ENCODE measurements around the gene PLA2R1. TPM values are rescaled to one million over a fixed set of nuclear protein-coding genes. Genes with fewer than 3 reads are reported as not detected.

The PLA2R1 gene
- total RNA-seq, 1 experiment from 2014 or later = 0.39 TPM

GRCh38 chr2:159895258-159896065, 167.0 kb downstream of the PLA2R1 start:
- CTCF ChIA-PET = interaction anchor here (1.0 kb wide), 1 partner anchor 73 kb away, joined by 3 read pairs; no protein-coding TSS in a partner anchor
- Mint-ChIP-seq H3K4me3 (ENCODE audit: unreplicated experiment) (no peak overlapping the region), H3K9me3 (ENCODE audit: unreplicated experiment) (no peaks in the 10 kb centered on the region), H3K36me3 (ENCODE audit: insufficient read depth, unreplicated experiment) (no peaks in the 10 kb centered on the region), H3K27me3 (ENCODE audit: insufficient read depth, unreplicated experiment) (no peaks in the 10 kb centered on the region), H3K27ac (ENCODE audit: unreplicated experiment) (no peak overlapping the region), H3K4me1 (ENCODE audit: low read depth, unreplicated experiment) (peaks cover 24% of the 10 kb centered on the region)
- Histone ChIP-seq H3K4me3 (ENCODE audit: low read depth, low read length) (no peak overlapping the region), H3K27me3 (replicated peaks; ENCODE audit: control insufficient read depth, insufficient read depth, low read length) (no peaks in the 10 kb centered on the region), H3K9me3 (no peaks in the 10 kb centered on the region), H3K4me1 (peaks cover 53% of the 10 kb centered on the region), H3K36me3 (ENCODE audit: control insufficient read depth, insufficient read depth, low read length) (peaks cover 3% of the 10 kb centered on the region; the same call in 1 of the 2 replicates)
- no peak for TF ChIP-seq CTCF (IDR thresholded peaks at IDR 0.05; ENCODE audit: insufficient read depth in 1 of 2, low read depth in 1 of 2, low read length in 1 of 2, severe bottlenecking in 1 of 2, unreplicated experiment in 1 of 2)
- BruUV-seq (replicated peaks) = no TSS peak
- POLR2A ChIA-PET = no interaction called here
- DNase-seq = no peak
- intact Hi-C loops (cut with micrococcal nuclease; ENCODE audit: unreplicated experiment) = no loop called here

DNA sequence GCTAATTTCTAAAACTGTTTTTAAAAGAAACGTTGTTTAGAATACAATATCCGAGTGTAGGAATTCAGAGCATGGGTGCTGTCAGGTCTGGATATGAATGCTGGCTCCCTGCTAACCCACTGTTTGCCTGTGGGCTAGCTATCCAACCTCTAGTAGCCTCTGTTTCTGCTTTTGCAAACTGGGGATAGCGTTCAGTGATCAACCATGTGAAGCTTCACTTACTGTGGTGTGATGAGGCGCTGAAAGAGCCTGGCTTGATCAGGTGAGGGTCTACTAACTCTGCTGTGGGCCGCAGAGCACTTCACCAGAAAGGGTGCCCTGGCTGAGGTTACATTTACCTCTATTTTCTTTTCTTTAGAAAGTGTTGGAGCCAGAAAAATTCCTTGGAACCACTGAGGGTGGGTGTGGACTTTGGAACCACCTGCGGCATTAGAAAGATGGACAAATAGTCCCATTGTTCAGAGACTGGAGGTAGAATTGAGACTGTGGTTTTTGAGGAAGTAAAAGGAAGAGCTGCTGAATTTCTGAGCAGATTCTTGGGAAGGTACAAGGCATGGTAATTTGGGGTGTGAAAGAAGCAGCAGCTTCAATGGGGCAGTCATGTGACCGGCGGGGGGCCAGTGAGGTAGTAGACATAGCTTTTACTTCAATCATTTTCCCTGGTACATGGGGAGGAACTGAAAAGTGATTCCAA, 168.1 kb downstream of the PLA2R1 start:
- Mint-ChIP-seq H3K4me1 (ENCODE audit: low read depth, unreplicated experiment) (peaks cover 24% of the 10 kb centered on the region), H3K36me3 (ENCODE audit: insufficient read depth, unreplicated experiment) (no peaks in the 10 kb centered on the region), H3K9me3 (ENCODE audit: unreplicated experiment) (no peaks in the 10 kb centered on the region), H3K27me3 (ENCODE audit: insufficient read depth, unreplicated experiment) (no peaks in the 10 kb centered on the region), H3K27ac (ENCODE audit: unreplicated experiment) (peak overlapping the region; percentile 44), H3K4me3 (ENCODE audit: unreplicated experiment) (peak overlapping the region; percentile 32)
- H3K4me3 ChIP-seq (ENCODE audit: low read depth, low read length) = no peak overlapping the region
- CTCF ChIA-PET = interaction anchor here (1.0 kb wide), 1 partner anchor 74 kb away, joined by 3 read pairs; no protein-coding TSS in a partner anchor
- no TSS peak for BruUV-seq (replicated peaks)
- intact Hi-C loops (cut with micrococcal nuclease; ENCODE audit: unreplicated experiment) = no loop called here
- no peaks in the 10 kb centered on the region for H3K9me3 ChIP-seq
- no peak for DNase-seq
- POLR2A ChIA-PET = interaction anchor here (0.6 to 1.0 kb wide), 3 partner anchors 10 to 942 kb away, joined by 3 to 4 read pairs (median 3); partner anchors contain the start of gene LY75
- no peak for TF ChIP-seq CTCF (IDR thresholded peaks at IDR 0.05; ENCODE audit: insufficient read depth in 1 of 2, low read depth in 1 of 2, low read length in 1 of 2, severe bottlenecking in 1 of 2, unreplicated experiment in 1 of 2)
- H3K27me3 ChIP-seq (replicated peaks; ENCODE audit: control insufficient read depth, insufficient read depth, low read length) = no peaks in the 10 kb centered on the region
- peaks cover 53% of the 10 kb centered on the region for H3K4me1 ChIP-seq
- H3K36me3 ChIP-seq (ENCODE audit: control insufficient read depth, insufficient read depth, low read length) = peaks cover 3% of the 10 kb centered on the region; the same call in 1 of the 2 replicates

- POLR2A ChIA-PET = interaction anchor here (0.7 kb wide), 1 partner anchor 941 kb away, joined by 4 read pairs; no protein-coding TSS in a partner anchor
Observed at GRCh38 chr2:159892990-159893810, 169.2 kb downstream of the PLA2R1 start.

More at GRCh38 chr2:159892990-159893810, 169.2 kb downstream of the PLA2R1 start:
- H3K36me3 Mint-ChIP-seq (ENCODE audit: insufficient read depth, unreplicated experiment) = no peaks in the 10 kb centered on the region
- Histone ChIP-seq H3K4me3 (ENCODE audit: low read depth, low read length) (no peak overlapping the region), H3K9me3 (no peaks in the 10 kb centered on the region), H3K36me3 (ENCODE audit: control insufficient read depth, insufficient read depth, low read length) (no peaks in the 10 kb centered on the region), H3K4me1 (peaks cover 53% of the 10 kb centered on the region), H3K27me3 (replicated peaks; ENCODE audit: control insufficient read depth, insufficient read depth, low read length) (no peaks in the 10 kb centered on the region)
- CTCF ChIA-PET = no interaction called here
- H3K27me3 Mint-ChIP-seq (ENCODE audit: insufficient read depth, unreplicated experiment) = no peaks in the 10 kb centered on the region
- no peaks in the 10 kb centered on the region for H3K9me3 Mint-ChIP-seq (ENCODE audit: unreplicated experiment)
- H3K4me1 Mint-ChIP-seq (ENCODE audit: low read depth, unreplicated experiment) = peaks cover 24% of the 10 kb centered on the region
- peak overlapping the region; percentile 42 for H3K27ac Mint-ChIP-seq (ENCODE audit: unreplicated experiment)
- intact Hi-C loops (cut with micrococcal nuclease; ENCODE audit: unreplicated experiment) = no loop called here
- BruUV-seq (replicated peaks) = no TSS peak
- DNase-seq = no peak
- TF ChIP-seq CTCF (IDR thresholded peaks at IDR 0.05; ENCODE audit: insufficient read depth in 1 of 2, low read depth in 1 of 2, low read length in 1 of 2, severe bottlenecking in 1 of 2, unreplicated experiment in 1 of 2) = no peak
- no peak overlapping the region for H3K4me3 Mint-ChIP-seq (ENCODE audit: unreplicated experiment)

All from Caco-2 (cell line).